HL-60/S4 (cell line): ENCODE measurements around the gene MESD.

Source experiments
- in situ Hi-C: fragments of 300-500 bp; cut with MboI; formaldehyde crosslinking; loops from 2 replicates; pipeline ENCODE4 v1.14.3; 2022; ENCODE audit warnings: low sequenced_read_pairs

MESD gene

GRCh38 chr15:80989518-80990478 is at the start of gene MESD:
Gene MESD (minus strand): TSS chr15:80989819. CDS start chr15:80989791, 28 bp downstream.
- in situ Hi-C loops = loop anchor here (10.0 kb wide), 1 partner anchor 115 kb away; no protein-coding TSS in a partner anchor

GRCh38 chr15:81038975-81039607 is 49.5 kb upstream of the MESD start:
- in situ Hi-C loops = no loop called here

GRCh38 chr15:81037952-81038743 is 48.5 kb upstream of the MESD start:
- in situ Hi-C loops = no loop called here

GRCh38 chr15:81033508-81033907 is 43.9 kb upstream of the MESD start:
- in situ Hi-C loops = no loop called here

GRCh38 chr15:81032818-81033217 is 43.2 kb upstream of the MESD start:
- in situ Hi-C loops = no loop called here

- in situ Hi-C loops = no loop called here
These were observed 42.7 kb upstream of the MESD start for GRCh38 chr15:81032355-81032754.

- in situ Hi-C loops = no loop called here
These were observed 41.6 kb upstream of the MESD start for GRCh38 chr15:81031203-81031602.

- in situ Hi-C loops = no loop called here
These were observed 40.7 kb upstream of the MESD start for GRCh38 chr15:81030301-81030750.

- in situ Hi-C loops = no loop called here
These were observed 40.0 kb upstream of the MESD start for GRCh38 chr15:81029414-81030300.

GRCh38 chr15:81026836-81027599 is 37.4 kb upstream of the MESD start:
- in situ Hi-C loops = no loop called here

- in situ Hi-C loops = no loop called here
These were observed 36.2 kb upstream of the MESD start for GRCh38 chr15:81025721-81026370.

GRCh38 chr15:81024936-81025335 is 35.3 kb upstream of the MESD start:
- in situ Hi-C loops = no loop called here

- in situ Hi-C loops = no loop called here
These were observed 34.8 kb upstream of the MESD start for GRCh38 chr15:81024265-81024872.

- in situ Hi-C loops = no loop called here
These were observed 34.1 kb upstream of the MESD start for GRCh38 chr15:81023483-81024264.

GRCh38 chr15:81021321-81021720 is 31.7 kb upstream of the MESD start:
- in situ Hi-C loops = no loop called here

- in situ Hi-C loops = no loop called here
These were observed 28.6 kb upstream of the MESD start for GRCh38 chr15:81018197-81018596.

GRCh38 chr15:81016489-81017068 is 27.0 kb upstream of the MESD start:
- in situ Hi-C loops = no loop called here
